ENCODE measurements around the gene INTS13.

INTS13 gene

GRCh38 chr12:26937443-26937862 is 328 bp downstream of the INTS13 start:
- Histone ChIP-seq H3K27ac (ENCODE audit: insufficient read depth, low read length, poor library complexity, severe bottlenecking) (peak overlapping the region; percentile 94), H3K36me3 (ENCODE audit: control insufficient read depth, insufficient read depth, low read length) (no peaks in the 10 kb centered on the region), H3K9me3 (ENCODE audit: control insufficient read depth, low read length) (no peaks in the 10 kb centered on the region), H3K4me1 (ENCODE audit: control insufficient read depth, insufficient read depth, low read length, poor library complexity, severe bottlenecking) (peaks cover 25% of the 10 kb centered on the region), H3K4me3 (ENCODE audit: insufficient read depth, low read depth, low read length, poor library complexity, severe bottlenecking) (peak overlapping the region; percentile 86), H3K27me3 (replicated peaks; ENCODE audit: control insufficient read depth, insufficient read depth, low read length, poor library complexity, severe bottlenecking) (no peaks in the 10 kb centered on the region)
- no peak for DNase-seq

- H3K27ac ChIP-seq (ENCODE audit: insufficient read depth, low read length, poor library complexity, severe bottlenecking): peak overlapping the region; percentile 94
- no peaks in the 10 kb centered on the region for H3K9me3 ChIP-seq (ENCODE audit: control insufficient read depth, low read length)
- no peaks in the 10 kb centered on the region for H3K27me3 ChIP-seq (replicated peaks; ENCODE audit: control insufficient read depth, insufficient read depth, low read length, poor library complexity, severe bottlenecking)
- peaks cover 20% of the 10 kb centered on the region for H3K4me1 ChIP-seq (ENCODE audit: control insufficient read depth, insufficient read depth, low read length, poor library complexity, severe bottlenecking)
- peak overlapping the region; percentile 86 for H3K4me3 ChIP-seq (ENCODE audit: insufficient read depth, low read depth, low read length, poor library complexity, severe bottlenecking)
- peak in 1 of 3 donors; percentile 5 for DNase-seq
- no peaks in the 10 kb centered on the region for H3K36me3 ChIP-seq (ENCODE audit: control insufficient read depth, insufficient read depth, low read length)
Observed at GRCh38 chr12:26936559-26937442, 980 bp downstream of the INTS13 start.

- H3K4me3 ChIP-seq (ENCODE audit: insufficient read depth, low read depth, low read length, poor library complexity, severe bottlenecking): peak overlapping the region; percentile 8
- DNase-seq: no peak
- peak overlapping the region; percentile 94 for H3K27ac ChIP-seq (ENCODE audit: insufficient read depth, low read length, poor library complexity, severe bottlenecking)
- H3K4me1 ChIP-seq (ENCODE audit: control insufficient read depth, insufficient read depth, low read length, poor library complexity, severe bottlenecking): peaks cover 20% of the 10 kb centered on the region
- H3K9me3 ChIP-seq (ENCODE audit: control insufficient read depth, low read length): no peaks in the 10 kb centered on the region
- no peaks in the 10 kb centered on the region for H3K27me3 ChIP-seq (replicated peaks; ENCODE audit: control insufficient read depth, insufficient read depth, low read length, poor library complexity, severe bottlenecking)
- H3K36me3 ChIP-seq (ENCODE audit: control insufficient read depth, insufficient read depth, low read length): no peaks in the 10 kb centered on the region
Observed at GRCh38 chr12:26935636-26936378, 2.0 kb downstream of the INTS13 start.

GRCh38 chr12:26929590-26929989 is 8.2 kb downstream of the INTS13 start:
- DNase-seq: no peak
- Histone ChIP-seq H3K27me3 (replicated peaks; ENCODE audit: control insufficient read depth, insufficient read depth, low read length, poor library complexity, severe bottlenecking) (no peaks in the 10 kb centered on the region), H3K4me3 (ENCODE audit: insufficient read depth, low read depth, low read length, poor library complexity, severe bottlenecking) (no peak overlapping the region), H3K4me1 (ENCODE audit: control insufficient read depth, insufficient read depth, low read length, poor library complexity, severe bottlenecking) (no peaks in the 10 kb centered on the region), H3K36me3 (ENCODE audit: control insufficient read depth, insufficient read depth, low read length) (peaks cover 23% of the 10 kb centered on the region), H3K27ac (ENCODE audit: insufficient read depth, low read length, poor library complexity, severe bottlenecking) (no peak overlapping the region), H3K9me3 (ENCODE audit: control insufficient read depth, low read length) (no peaks in the 10 kb centered on the region)

GRCh38 chr12:26928661-26929060 is 9.1 kb downstream of the INTS13 start:
- H3K4me1 ChIP-seq (ENCODE audit: control insufficient read depth, insufficient read depth, low read length, poor library complexity, severe bottlenecking): no peaks in the 10 kb centered on the region
- no peak for DNase-seq
- no peaks in the 10 kb centered on the region for H3K27me3 ChIP-seq (replicated peaks; ENCODE audit: control insufficient read depth, insufficient read depth, low read length, poor library complexity, severe bottlenecking)
- H3K4me3 ChIP-seq (ENCODE audit: insufficient read depth, low read depth, low read length, poor library complexity, severe bottlenecking): no peak overlapping the region
- H3K27ac ChIP-seq (ENCODE audit: insufficient read depth, low read length, poor library complexity, severe bottlenecking): no peak overlapping the region
- H3K9me3 ChIP-seq (ENCODE audit: control insufficient read depth, low read length): no peaks in the 10 kb centered on the region
- H3K36me3 ChIP-seq (ENCODE audit: control insufficient read depth, insufficient read depth, low read length): peaks cover 24% of the 10 kb centered on the region

- peaks cover 34% of the 10 kb centered on the region for H3K36me3 ChIP-seq (ENCODE audit: control insufficient read depth, insufficient read depth, low read length)
Observed at GRCh38 chr12:26921886-26922285, 15.9 kb downstream of the INTS13 start.

GRCh38 chr12:26919216-26919555 is 18.6 kb downstream of the INTS13 start:
- Histone ChIP-seq H3K27me3 (replicated peaks; ENCODE audit: control insufficient read depth, insufficient read depth, low read length, poor library complexity, severe bottlenecking) (no peaks in the 10 kb centered on the region), H3K27ac (ENCODE audit: insufficient read depth, low read length, poor library complexity, severe bottlenecking) (no peak overlapping the region), H3K36me3 (ENCODE audit: control insufficient read depth, insufficient read depth, low read length) (peaks cover 32% of the 10 kb centered on the region), H3K4me3 (ENCODE audit: insufficient read depth, low read depth, low read length, poor library complexity, severe bottlenecking) (no peak overlapping the region), H3K9me3 (ENCODE audit: control insufficient read depth, low read length) (no peaks in the 10 kb centered on the region), H3K4me1 (ENCODE audit: control insufficient read depth, insufficient read depth, low read length, poor library complexity, severe bottlenecking) (no peaks in the 10 kb centered on the region)
- no peak for DNase-seq

More at GRCh38 chr12:26921886-26922285, 15.9 kb downstream of the INTS13 start:
- H3K4me1 ChIP-seq (ENCODE audit: control insufficient read depth, insufficient read depth, low read length, poor library complexity, severe bottlenecking): no peaks in the 10 kb centered on the region
- no peak for DNase-seq
- no peaks in the 10 kb centered on the region for H3K27me3 ChIP-seq (replicated peaks; ENCODE audit: control insufficient read depth, insufficient read depth, low read length, poor library complexity, severe bottlenecking)
- H3K9me3 ChIP-seq (ENCODE audit: control insufficient read depth, low read length): no peaks in the 10 kb centered on the region
- H3K27ac ChIP-seq (ENCODE audit: insufficient read depth, low read length, poor library complexity, severe bottlenecking): no peak overlapping the region
- H3K4me3 ChIP-seq (ENCODE audit: insufficient read depth, low read depth, low read length, poor library complexity, severe bottlenecking): no peak overlapping the region

GRCh38 chr12:26918321-26919215 is 19.2 kb downstream of the INTS13 start:
- H3K36me3 ChIP-seq (ENCODE audit: control insufficient read depth, insufficient read depth, low read length): peaks cover 31% of the 10 kb centered on the region
- no peak overlapping the region for H3K27ac ChIP-seq (ENCODE audit: insufficient read depth, low read length, poor library complexity, severe bottlenecking)

GRCh38 chr12:26906704-26907103 is 31.1 kb downstream of the INTS13 start:
- H3K27me3 ChIP-seq (replicated peaks; ENCODE audit: control insufficient read depth, insufficient read depth, low read length, poor library complexity, severe bottlenecking): no peaks in the 10 kb centered on the region
- H3K36me3 ChIP-seq (ENCODE audit: control insufficient read depth, insufficient read depth, low read length): peaks cover 35% of the 10 kb centered on the region
- no peak overlapping the region for H3K27ac ChIP-seq (ENCODE audit: insufficient read depth, low read length, poor library complexity, severe bottlenecking)
- DNase-seq: no peak
- no peaks in the 10 kb centered on the region for H3K9me3 ChIP-seq (ENCODE audit: control insufficient read depth, low read length)
- H3K4me3 ChIP-seq (ENCODE audit: insufficient read depth, low read depth, low read length, poor library complexity, severe bottlenecking): no peak overlapping the region
- H3K4me1 ChIP-seq (ENCODE audit: control insufficient read depth, insufficient read depth, low read length, poor library complexity, severe bottlenecking): no peaks in the 10 kb centered on the region

More at GRCh38 chr12:26918321-26919215, 19.2 kb downstream of the INTS13 start:
- no peaks in the 10 kb centered on the region for H3K27me3 ChIP-seq (replicated peaks; ENCODE audit: control insufficient read depth, insufficient read depth, low read length, poor library complexity, severe bottlenecking)
- H3K4me1 ChIP-seq (ENCODE audit: control insufficient read depth, insufficient read depth, low read length, poor library complexity, severe bottlenecking): no peaks in the 10 kb centered on the region
- DNase-seq: no peak
- no peak overlapping the region for H3K4me3 ChIP-seq (ENCODE audit: insufficient read depth, low read depth, low read length, poor library complexity, severe bottlenecking)
- H3K9me3 ChIP-seq (ENCODE audit: control insufficient read depth, low read length): no peaks in the 10 kb centered on the region

All from effector memory CD4-positive, alpha-beta T cell (primary cell).